HCT116 (cell line): ENCODE measurements around the gene DPP4. TPM values are rescaled to one million over a fixed set of nuclear protein-coding genes. Genes with fewer than 3 reads are reported as not detected.

Experiments
- ATAC-seq: fragments of 200-7000 bp; cut with Tn5 transposase; 2 replicates; pipeline ENCODE4 v1.9.1; 2020; ENCODE audit warnings: mild to moderate bottlenecking, moderate library complexity
- BruUV-seq: library from RNA; stranded (reverse); fragments of 400-500 nt; replicated peaks from 2 replicates; lab custom pipeline; 2021; lab: Mats Ljungman, UMichigan
- CTCF ChIA-PET: fragments of 300-600 bp; sonication (Branson Sonifier 250); formaldehyde crosslinking; loops from one replicate; lab custom pipeline; 2021; ENCODE audit warnings: antibody characterized with exemption; lab: Charles Lee
- POLR2A ChIA-PET: fragments of 300-600, 350-600 bp; sonication (Branson Sonifier 250); formaldehyde crosslinking; loops from one replicate; lab custom pipeline; 2021; ENCODE audit warnings: antibody characterized with exemption; lab: Charles Lee
- RAD21 ChIA-PET, 2 experiments: fragments of 300-600 bp; sonication (Branson Sonifier 250); formaldehyde crosslinking; loops; one replicate each; lab custom pipeline; 2023; ENCODE audit warnings: low total read pairs in 2 of 2; ENCODE audit not compliant: uncharacterized antibody in 2 of 2, unreplicated experiment in 2 of 2, low non-redundant PET in 1 of 2; lab: Charles Lee
- DNase-seq: peaks from one replicate; pipeline ENCODE4 v3.0.0-alpha.2; 2010; ENCODE audit warnings: low read depth, low spot score
- H2AFZ ChIP-seq: fragments of 200-600 bp; shearing (Covaris generic), sonication (generic); 2 replicates; pipeline ENCODE4 v1.6.1; 2017; ENCODE audit warnings: low read depth, mixed run types, mixed read lengths, antibody characterized with exemption, low read length; ENCODE audit not compliant: poor library complexity, severe bottlenecking
- H3K27ac ChIP-seq: 2 replicates; pipeline ENCODE4 v1.5.1; 2012; ENCODE audit warnings: low read depth, low read length
- H3K27me3 ChIP-seq: fragments of 200-600 bp; sonication (generic); 2 replicates; pipeline ENCODE4 v1.6.1; 2016; ENCODE audit warnings: mixed run types, low read length, mixed read lengths; ENCODE audit not compliant: insufficient read depth
- H3K36me3 ChIP-seq, 2 experiments: fragments of 200-500 bp in 1 of 2; fragments of 200-600 bp in 1 of 2; sonication (Bioruptor generic) in 1 of 2; sonication (generic) in 1 of 2; 2 replicates each; pipeline versions ENCODE4 v1.5.1 to v1.6.1; 2014 to 2016; ENCODE audit warnings: low read length in 2 of 2, inconsistent platforms in 1 of 2, mixed read lengths in 1 of 2, mixed run types in 1 of 2; ENCODE audit not compliant: insufficient read depth in 2 of 2, control insufficient read depth in 1 of 2
- H3K4me1 ChIP-seq, 2 experiments: fragments of 200-600 bp in 1 of 2; sonication (generic) in 1 of 2; 2 replicates each; pipeline versions ENCODE4 v1.5.1 to v1.6.1; 2012 to 2017; ENCODE audit warnings: low read length in 2 of 2, inconsistent platforms in 1 of 2, mild to moderate bottlenecking in 1 of 2, mixed read lengths in 1 of 2, mixed run types in 1 of 2, moderate library complexity in 1 of 2; ENCODE audit not compliant: insufficient read depth in 2 of 2, control insufficient read depth in 1 of 2
- H3K4me2 ChIP-seq: fragments of 200-600 bp; sonication (generic); 2 replicates; pipeline ENCODE4 v1.6.1; 2017; ENCODE audit warnings: mixed run types, low read length, mixed read lengths
- H3K4me3 ChIP-seq, 2 experiments: fragments of 200-600 bp in 1 of 2; sonication (generic) in 1 of 2; replicated peaks in 1 of 2; 2 replicates each; pipeline ENCODE4 v1.5.1; 2011 to 2016; ENCODE audit warnings: low read length in 2 of 2, control low read depth in 1 of 2, low read depth in 1 of 2, mild to moderate bottlenecking in 1 of 2, mixed read lengths in 1 of 2, mixed run types in 1 of 2
- H3K79me2 ChIP-seq: fragments of 200-600 bp; sonication (generic); 2 replicates; pipeline ENCODE4 v1.6.1; 2017; ENCODE audit warnings: mild to moderate bottlenecking, mixed run types, low read length, moderate library complexity, mixed read lengths; ENCODE audit not compliant: insufficient read depth
- H3K9ac ChIP-seq: fragments of 200-600 bp; sonication (generic); 2 replicates; pipeline ENCODE4 v1.6.1; 2016; ENCODE audit warnings: low read length, mixed read lengths
- H3K9me2 ChIP-seq: fragments of 200-600 bp; sonication (generic), shearing (Covaris generic); 2 replicates; pipeline ENCODE4 v1.6.1; 2017; ENCODE audit warnings: mixed run types, mild to moderate bottlenecking, moderate library complexity; ENCODE audit not compliant: insufficient read depth
- H3K9me3 ChIP-seq, 2 experiments: fragments of 200-500 bp in 1 of 2; fragments of 200-600 bp in 1 of 2; sonication (Bioruptor generic) in 1 of 2; sonication (generic) in 1 of 2; 2 replicates each; pipeline ENCODE4 v1.6.1; 2014 to 2017; ENCODE audit warnings: low read length in 2 of 2, mixed read lengths in 2 of 2, inconsistent platforms in 1 of 2, low read depth in 1 of 2, mild to moderate bottlenecking in 1 of 2, mixed run types in 1 of 2, moderate library complexity in 1 of 2; ENCODE audit not compliant: control insufficient read depth in 1 of 2, insufficient read depth in 1 of 2
- H4K20me1 ChIP-seq: fragments of 200-600 bp; sonication (generic), shearing (Covaris generic); 2 replicates; pipeline ENCODE4 v1.6.1; 2017; ENCODE audit warnings: mixed run types, mild to moderate bottlenecking, moderate library complexity; ENCODE audit not compliant: insufficient read depth
- CTCF ChIP-seq, 3 experiments: fragments of 200-600 bp in 1 of 3; sonication (generic) in 1 of 3; IDR thresholded peaks in 2 of 3; conservative IDR thresholded peaks in 1 of 3; 2 replicates each; pipeline ENCODE4 v1.5.1; 2012 to 2017; ENCODE audit warnings: low read depth in 2 of 3, low read length in 2 of 3, antibody characterized with exemption in 1 of 3, borderline replicate concordance in 1 of 3, control low read depth in 1 of 3, mild to moderate bottlenecking in 1 of 3, mixed read lengths in 1 of 3, mixed run types in 1 of 3, moderate library complexity in 1 of 3; ENCODE audit not compliant: insufficient read depth in 1 of 3
- EGR1 ChIP-seq: IDR thresholded peaks from 2 replicates; pipeline ENCODE4 v1.6.1; 2012; ENCODE audit warnings: low read depth
- FOSL1 ChIP-seq: IDR thresholded peaks from 2 replicates; pipeline ENCODE4 v1.6.1; 2012; ENCODE audit warnings: low read depth
- MAX ChIP-seq: IDR thresholded peaks from 2 replicates; pipeline ENCODE4 v1.6.1; 2012
- POLR2AphosphoS5 ChIP-seq: IDR thresholded peaks from 2 replicates; pipeline ENCODE4 v1.6.1; 2011; ENCODE audit warnings: mild to moderate bottlenecking, low read depth, low read length, moderate library complexity
- RAD21 ChIP-seq: IDR thresholded peaks from 2 replicates; pipeline ENCODE4 v1.6.1; 2012; ENCODE audit warnings: low read depth, mild to moderate bottlenecking
- SP1 ChIP-seq: IDR thresholded peaks from 2 replicates; pipeline ENCODE4 v1.6.1; 2012; ENCODE audit warnings: low read depth
- YY1 ChIP-seq: IDR thresholded peaks from 2 replicates; pipeline ENCODE4 v1.6.1; 2011; ENCODE audit warnings: low read length, low read depth, moderate library complexity, mild to moderate bottlenecking; ENCODE audit not compliant: insufficient replicate concordance; ENCODE audit errors: extremely low read depth
- ZBTB33 ChIP-seq: IDR thresholded peaks from 2 replicates; pipeline ENCODE4 v1.6.1; 2011; ENCODE audit warnings: mild to moderate bottlenecking, low read length, moderate library complexity; ENCODE audit not compliant: insufficient replicate concordance; ENCODE audit errors: extremely low read depth
- ZFX ChIP-seq: fragments of 450-650 bp; IDR thresholded peaks from 2 replicates; pipeline ENCODE4 v1.6.1; 2017
- ZNF274 ChIP-seq: fragments of 200-500 bp; sonication (Bioruptor generic); IDR thresholded peaks from 2 replicates; pipeline ENCODE4 v1.6.1; 2014; ENCODE audit warnings: mild to moderate bottlenecking, low read depth, low read length, inconsistent platforms
- intact Hi-C: fragments of 100-400 bp; cut with micrococcal nuclease; formaldehyde crosslinking; loops from 2 replicates; pipeline ENCODE4 v1.10.0; 2022
- total RNA-seq: library from RNA; stranded (reverse); gene quantifications from one replicate; pipeline ENCODE4 v1.2.1, GENCODE V29; 2021; ENCODE audit not compliant: unreplicated experiment

Gene DPP4
- total RNA-seq, 1 experiment from 2014 or later: 3.6 TPM

- CTCF ChIA-PET: no interaction called here
- Histone ChIP-seq H4K20me1 (no peaks in the 10 kb centered on the region), H3K9me3 (no peaks in the 10 kb centered on the region), H2AFZ (no peak overlapping the region), H3K27ac (no peak overlapping the region), H3K4me2 (no peak overlapping the region), H3K9ac (no peak overlapping the region), H3K36me3 (no peaks in the 10 kb centered on the region), H3K27me3 (no peaks in the 10 kb centered on the region)
- POLR2A ChIA-PET: interaction anchor here (0.6 kb wide), 1 partner anchor 30 kb away, joined by 3 read pairs; no protein-coding TSS in a partner anchor
- intact Hi-C loops: no loop called here
- no TSS peak for BruUV-seq
- no peak for DNase-seq
- RAD21 ChIA-PET: no interaction called here
- no peak for TF ChIP-seq ZFX
- TF ChIP-seq FOSL1: no peak
- no peak for TF ChIP-seq SP1
- no peak for TF ChIP-seq CTCF (IDR thresholded peaks at IDR 0.05 in 2 of 3, conservative IDR thresholded peaks at IDR 0.05 in 1 of 3; ENCODE audit: borderline replicate concordance in 1 of 3, insufficient read depth in 1 of 3, low read depth in 2 of 3, low read length in 2 of 3)
- no peak for TF ChIP-seq POLR2AphosphoS5
- TF ChIP-seq RAD21: no peak
- no peak for TF ChIP-seq MAX
- TF ChIP-seq ZNF274: no peak
- TF ChIP-seq YY1: no peak
- no peak for TF ChIP-seq EGR1
- no peak for TF ChIP-seq ZBTB33
- TF ChIP-seq, all 23 proteins: peak for 0
- Histone ChIP-seq H3K9me2 (no peaks in the 10 kb centered on the region), H3K4me1 (peaks cover 0 to 14% of the 10 kb centered on the region in 2 experiments; a peak in 3 of 4 replicates), H3K4me3 (no peak overlapping the region), H3K79me2 (no peaks in the 10 kb centered on the region)
- no peak for ATAC-seq
These were observed 52.4 kb downstream of the DPP4 start for GRCh38 chr2:162021516-162022058.
